GM18502 (cell line): ENCODE data around the gene ARHGAP5.

ENCODE experiments used
- ATAC-seq: cut with Tn5 transposase; IDR thresholded peaks from one replicate; pipeline ENCODE4 v1.9.1; 2021; ENCODE audit warnings: mild to moderate bottlenecking; ENCODE audit not compliant: unreplicated experiment, poor library complexity

The ARHGAP5 gene

DNA sequence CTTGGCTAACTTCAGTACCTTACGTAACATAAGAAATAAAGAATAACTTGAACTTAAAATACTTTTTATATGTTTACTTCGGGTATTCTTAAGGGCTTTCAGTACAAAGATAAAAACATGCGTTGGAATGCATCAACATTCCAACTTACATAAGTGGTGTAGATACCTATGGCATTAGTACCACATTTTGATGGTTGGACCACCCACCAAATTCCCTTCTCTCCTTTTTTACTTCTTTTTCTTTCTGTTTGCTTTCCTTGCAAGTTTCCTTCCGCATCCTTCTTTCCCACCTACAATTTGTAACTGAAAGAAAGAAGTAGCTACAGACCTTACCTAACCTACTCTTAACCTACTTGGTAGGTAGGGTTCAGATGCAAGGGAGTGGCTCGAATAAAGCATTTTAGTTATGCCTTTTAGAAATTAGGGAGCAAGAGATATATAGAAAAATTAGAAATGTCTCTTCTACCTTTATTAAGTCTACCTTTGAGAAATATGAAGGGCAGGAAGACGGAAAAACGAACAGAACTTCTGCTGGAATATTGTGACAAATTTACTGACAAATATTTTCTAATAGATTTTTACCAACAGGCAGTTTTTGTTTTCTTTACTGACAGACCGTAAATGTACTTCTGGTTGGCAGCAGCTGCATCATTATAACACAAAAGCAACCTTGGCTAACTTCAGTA lies 2.1 kb upstream of the ARHGAP5 start:
- no peak for ATAC-seq

DNA sequence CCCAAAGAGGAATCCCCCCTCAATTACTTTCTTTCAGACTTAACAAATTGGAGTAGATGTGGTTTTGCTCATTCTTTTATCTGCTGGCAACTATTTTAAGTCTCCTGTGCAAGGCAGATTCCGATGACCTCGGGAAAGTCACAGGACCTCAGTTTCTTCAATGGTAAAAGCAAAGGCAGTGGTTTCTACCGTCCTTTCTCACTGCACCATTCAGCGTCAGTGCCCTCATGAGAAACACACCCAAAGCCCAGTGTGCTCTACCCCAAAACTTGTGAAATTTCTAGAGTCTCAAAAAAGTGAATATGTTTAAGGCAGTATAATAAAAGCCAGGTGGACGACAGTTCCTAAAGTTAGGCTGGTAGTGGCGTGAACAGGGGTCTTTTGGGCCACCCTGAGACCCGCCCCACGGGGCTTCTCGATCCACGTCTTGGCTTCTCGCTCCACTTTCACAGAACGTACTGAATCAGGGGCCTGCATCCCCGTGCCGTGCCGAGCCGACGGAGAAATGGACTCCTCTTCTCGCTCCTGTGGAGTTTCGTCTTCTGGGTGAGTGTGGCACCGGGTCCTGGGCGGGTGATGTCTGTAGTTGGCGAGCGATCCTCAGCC lies 1.3 kb upstream of the ARHGAP5 start:
- no peak for ATAC-seq

DNA sequence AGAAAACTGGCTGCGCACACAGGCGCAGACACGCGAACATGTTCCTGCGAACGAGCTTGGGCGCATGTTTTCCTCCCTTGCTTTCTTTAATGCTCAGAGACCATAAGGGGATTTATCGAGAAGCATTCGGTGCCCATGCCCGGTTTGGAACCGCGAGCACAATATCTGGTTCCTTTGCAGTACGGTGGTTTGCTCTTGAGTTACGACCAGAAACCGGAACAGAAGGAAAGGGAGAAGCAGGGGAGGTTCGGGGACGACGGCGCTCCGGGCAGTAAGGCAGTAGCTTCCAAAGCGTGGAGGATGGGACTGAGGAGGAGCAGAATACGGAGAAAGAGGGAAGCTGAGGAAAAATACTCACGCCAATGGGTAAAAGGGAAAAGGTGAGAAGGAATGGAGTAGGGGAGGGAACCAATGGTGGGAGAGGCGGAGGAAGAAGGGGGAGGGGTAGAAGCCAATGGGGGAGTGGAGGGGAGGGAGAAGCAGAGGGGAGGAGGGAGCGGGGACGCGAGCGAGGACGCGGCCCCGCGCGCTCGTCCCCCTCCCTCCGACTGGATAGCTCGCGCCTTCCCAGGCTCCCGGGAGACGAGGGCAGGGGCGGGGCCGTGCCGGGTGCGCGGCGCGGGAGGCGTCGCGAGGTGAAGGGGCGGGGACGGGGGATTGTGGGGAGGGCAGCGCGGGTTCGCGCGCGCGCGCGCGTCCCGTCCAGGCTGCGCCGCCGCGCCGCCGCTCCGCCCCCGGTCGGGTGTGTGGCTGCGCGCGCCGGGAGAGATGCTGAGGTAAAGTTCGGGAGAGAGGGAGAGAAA lies 625 bp upstream of the ARHGAP5 start:
- peak; percentile 67 for ATAC-seq

DNA sequence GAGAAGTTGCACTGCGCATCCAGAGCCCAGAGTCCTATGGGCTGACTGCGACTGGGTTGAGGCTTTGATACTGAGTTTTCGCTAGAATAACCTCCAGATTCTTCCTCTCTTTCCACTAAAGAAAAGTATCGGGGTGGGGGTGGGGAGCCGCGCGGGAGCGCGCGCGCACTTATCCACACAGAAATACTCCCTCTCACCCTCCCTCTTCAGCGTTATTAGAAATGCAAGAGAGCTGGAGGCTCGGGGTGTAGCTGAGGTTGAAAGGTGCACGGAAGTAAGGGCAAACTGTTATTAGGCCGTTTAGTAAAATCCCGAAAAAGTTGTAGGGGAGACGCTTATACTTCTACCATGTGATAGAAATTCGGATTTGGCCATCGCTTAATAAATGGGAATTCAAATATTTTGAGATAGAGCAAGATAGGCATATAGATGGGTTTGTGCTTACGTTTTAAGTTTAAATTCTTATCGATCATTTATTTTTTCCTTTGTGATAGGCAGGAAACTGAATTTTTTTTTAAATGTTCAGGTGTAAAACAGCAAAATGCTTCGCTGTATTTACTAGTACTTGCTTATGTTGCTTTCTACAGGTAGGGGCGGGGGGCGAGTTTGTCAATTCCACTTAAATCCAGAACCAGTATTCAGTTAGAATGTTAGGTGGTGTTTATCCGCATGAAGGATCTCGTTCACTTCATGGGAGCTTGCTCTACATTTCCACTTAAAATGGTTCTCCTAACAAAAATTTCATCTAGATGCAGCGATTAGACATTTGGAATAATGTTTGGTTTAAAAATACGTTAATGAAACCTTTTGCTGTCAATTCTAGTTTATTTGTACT lies 1.1 kb downstream of the ARHGAP5 start:
- peak; percentile 5 for ATAC-seq

DNA sequence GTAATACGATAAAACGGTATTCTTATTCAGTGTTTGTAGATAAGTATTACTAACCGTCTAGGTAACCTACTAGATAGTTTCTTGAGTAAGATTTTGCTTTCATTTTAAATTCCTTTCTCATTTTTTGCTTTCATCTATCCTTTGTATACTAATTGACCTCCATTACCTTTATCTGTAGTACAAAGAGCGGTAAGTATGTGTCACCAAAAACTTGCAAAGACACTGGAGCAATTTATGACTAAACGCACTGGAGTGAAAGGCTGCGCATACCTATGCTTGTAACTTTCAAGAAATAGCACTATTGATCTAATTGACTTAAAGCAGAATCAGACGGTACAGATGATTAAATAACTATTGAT lies 1.7 kb downstream of the ARHGAP5 start:
- no peak for ATAC-seq

DNA sequence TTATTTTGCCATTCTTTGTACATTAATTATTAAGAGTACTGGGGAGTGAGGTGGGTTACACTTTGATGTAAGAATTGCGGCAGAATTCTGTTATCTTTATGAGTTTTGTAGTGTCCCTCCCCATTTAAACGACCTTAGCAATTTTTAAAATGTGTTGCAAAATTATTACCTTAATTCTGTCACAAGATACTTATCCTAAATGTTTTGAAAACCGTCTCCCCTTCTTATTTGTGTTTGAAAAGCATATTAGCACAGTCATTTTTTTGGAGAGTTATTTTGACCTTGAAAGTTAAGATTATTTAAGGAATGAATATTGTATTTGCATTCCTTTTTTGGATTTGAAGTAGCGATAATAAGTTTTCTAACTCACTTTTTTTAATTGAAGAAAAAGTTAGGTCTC lies 2.2 kb downstream of the ARHGAP5 start:
- no peak for ATAC-seq

DNA sequence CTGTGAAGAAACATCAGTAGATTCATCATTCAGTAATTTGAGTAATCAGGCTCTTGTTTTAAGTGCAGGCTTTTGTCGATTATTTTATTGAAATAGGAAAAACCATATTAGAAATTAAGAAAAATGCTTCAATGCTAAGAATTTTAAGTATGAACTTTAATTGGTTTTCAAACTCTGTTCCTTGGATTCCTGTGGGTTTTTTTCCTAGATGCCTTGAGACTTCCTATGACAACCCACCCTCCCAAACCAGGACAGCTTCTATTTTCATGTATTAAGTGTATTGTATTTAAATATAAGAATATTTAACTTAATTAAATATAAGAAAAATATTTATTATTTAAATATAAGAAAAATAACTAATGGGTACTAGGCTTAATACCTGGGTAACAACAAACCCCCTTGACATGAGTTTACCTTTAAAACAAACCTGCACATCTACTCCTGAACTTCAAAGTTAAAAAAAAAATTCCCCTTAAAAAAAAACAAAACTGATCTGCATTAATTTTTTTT lies 3.0 kb downstream of the ARHGAP5 start:
- no peak for ATAC-seq

DNA sequence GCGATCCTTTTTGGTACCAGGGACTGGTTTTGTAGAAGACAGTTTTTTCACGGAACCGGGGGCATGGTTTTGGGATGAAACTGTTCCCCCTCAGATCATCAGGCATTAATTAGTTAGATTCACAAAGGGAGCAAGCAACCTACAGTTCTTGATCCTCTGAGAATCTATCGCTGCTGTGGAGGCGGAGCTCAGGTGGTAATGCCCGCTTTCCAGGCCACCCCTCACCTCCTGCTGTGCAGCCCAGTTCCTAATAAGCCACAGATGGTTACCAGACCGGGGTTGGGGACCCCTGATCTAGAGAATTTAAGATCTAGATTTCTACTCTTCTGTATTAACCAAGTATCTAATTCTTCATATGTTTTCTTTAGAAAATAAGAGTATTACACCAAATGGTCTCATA lies 4.8 kb downstream of the ARHGAP5 start:
- no peak for ATAC-seq

DNA sequence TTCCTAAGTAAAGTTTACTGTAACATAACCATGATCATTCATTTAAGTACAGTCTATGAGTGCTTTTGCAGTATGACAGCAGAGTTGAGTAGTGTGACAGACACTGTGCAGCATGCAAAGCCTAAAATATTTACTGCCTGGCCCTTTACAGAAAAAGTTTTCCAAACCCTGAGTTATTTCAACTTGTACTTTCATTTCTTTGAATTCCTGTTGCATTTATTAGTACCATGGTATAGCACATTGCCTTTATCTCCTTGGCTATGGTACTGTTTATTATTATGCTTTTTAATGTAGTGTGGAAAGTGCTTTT lies 6.2 kb downstream of the ARHGAP5 start:
- no peak for ATAC-seq

DNA sequence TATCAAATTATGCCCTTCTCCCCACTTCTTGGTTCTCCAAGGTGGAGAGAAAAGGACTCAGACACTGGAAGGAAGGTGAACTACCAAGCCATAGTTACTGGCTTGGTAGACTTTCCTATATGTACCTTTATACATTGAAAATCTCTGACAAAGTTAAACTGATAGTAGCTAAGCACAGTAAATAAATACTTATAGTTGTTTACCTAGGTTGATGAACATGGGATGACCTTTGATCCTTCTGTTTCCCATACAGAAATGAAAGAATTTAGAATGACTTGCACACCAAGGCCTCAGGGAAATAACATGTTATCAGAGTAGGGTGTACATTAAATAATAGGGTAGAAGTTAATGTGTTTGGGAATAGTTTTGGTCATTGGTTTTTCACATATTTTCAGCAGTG lies 6.7 kb downstream of the ARHGAP5 start:
- no peak for ATAC-seq

DNA sequence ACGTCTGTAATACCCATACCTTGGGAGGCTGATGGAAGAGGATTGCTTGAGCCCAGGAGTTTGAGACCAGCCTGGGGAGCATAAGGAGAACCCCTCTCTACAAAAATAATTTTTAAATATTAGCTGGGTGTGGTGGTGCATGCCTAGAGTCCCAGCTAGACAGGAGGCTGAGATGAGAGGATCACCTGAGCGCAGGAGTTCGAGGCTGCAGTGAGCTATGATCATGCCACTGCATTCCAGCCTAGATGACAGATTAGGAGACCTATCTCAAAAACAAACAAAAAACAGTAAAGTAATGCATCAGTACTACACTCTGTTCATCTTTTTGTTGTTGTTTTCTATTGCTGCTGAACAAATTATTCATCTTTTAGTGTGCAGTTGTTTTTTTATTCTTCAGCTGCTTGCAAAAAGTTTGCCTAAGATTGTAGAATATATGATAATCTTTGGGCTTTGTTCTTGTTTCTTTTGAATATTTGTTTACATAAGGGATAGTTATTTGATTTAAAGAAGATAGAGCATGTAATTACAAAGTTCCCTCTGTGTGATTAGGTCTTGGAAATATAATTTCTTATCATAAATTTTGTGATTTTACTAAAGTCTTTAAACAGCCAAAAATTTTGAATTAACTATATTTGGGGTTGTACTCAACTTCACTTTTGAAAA lies 8.2 kb downstream of the ARHGAP5 start:
- ATAC-seq: no peak

DNA sequence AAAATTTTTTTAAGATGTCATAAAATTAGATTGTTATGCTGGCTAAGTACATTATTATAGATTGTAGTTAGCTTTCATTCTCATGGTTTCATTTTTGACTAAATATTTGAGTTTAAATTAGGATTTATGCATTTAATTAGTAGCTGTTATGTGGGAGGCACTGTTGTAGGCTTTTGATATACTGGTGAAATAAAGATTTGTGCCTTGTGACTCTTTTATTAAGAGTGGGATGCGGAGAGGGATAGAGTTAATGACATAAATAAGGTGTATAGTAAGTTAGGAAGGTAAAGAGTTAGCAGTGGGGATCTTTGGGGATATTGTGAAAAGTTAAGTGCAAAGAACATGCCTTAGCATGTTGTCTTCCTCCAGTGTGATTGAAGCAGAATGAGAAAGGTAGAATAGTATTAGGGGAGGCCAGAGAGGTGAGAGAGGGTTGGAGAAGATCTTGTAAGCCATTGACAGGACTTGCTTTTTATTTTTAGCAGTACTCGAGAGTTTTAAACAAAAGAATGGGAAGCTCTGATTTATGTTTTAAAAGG lies 8.8 kb downstream of the ARHGAP5 start:
- no peak for ATAC-seq

DNA sequence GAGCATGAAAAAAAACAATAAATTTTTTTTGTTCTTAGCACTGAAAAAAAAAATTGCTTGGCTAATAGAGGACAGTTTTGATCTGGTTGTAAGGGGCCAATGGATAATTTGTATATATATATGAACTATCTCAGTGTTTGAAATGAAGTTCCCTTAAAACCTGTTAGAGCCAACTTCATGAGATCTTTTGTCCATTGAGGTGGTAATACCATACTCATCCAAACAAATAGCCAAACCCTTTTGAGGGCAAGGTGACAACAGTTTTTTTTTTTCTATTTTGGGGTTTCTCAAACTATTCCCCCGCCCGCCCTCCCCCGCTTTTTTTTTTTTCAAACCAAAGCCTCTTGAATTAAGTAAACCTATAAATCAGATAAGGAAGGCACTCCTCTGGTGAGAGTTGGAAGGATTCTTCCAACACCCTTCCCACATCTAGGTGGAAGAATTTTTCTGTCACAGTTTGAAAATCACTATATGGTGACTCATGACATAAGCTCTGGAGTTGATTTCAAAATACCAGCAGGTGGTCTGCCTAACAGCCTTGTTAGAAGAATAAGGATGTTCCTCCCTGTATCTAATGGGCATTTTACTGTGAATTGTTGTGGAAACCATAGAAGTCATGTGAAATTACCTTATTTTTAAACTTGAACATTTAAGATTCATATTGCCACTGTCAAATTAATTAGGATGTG lies 10.2 kb downstream of the ARHGAP5 start:
- ATAC-seq: no peak

DNA sequence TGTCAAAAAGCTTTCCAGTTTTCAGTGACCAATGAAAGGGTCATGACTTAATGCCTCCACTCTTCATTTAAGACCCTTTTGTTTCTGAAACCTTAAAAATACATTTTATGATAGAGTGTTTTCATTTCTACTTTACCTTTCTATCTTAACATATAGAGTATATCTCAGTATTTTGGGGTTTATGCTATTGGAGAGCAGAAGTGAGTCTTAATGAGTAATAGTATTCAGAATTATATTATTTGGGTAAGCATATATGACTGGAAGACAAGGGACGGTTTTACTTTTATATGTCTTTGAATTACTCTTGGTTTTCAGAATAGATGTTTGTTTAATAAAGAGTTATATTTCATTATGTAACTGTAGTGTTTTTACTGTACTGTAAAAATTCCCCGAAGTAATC lies 10.8 kb downstream of the ARHGAP5 start:
- no peak for ATAC-seq

DNA sequence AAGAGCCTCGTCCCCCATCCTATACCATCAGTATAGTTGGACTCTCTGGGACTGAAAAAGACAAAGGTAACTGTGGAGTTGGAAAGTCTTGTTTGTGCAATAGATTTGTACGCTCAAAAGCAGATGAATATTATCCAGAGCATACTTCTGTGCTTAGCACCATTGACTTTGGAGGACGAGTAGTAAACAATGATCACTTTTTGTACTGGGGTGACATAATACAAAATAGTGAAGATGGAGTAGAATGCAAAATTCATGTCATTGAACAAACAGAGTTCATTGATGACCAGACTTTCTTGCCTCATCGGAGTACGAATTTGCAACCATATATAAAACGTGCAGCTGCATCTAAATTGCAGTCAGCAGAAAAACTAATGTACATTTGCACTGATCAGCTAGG lies 13.6 kb downstream of the ARHGAP5 start:
- ATAC-seq: no peak

DNA sequence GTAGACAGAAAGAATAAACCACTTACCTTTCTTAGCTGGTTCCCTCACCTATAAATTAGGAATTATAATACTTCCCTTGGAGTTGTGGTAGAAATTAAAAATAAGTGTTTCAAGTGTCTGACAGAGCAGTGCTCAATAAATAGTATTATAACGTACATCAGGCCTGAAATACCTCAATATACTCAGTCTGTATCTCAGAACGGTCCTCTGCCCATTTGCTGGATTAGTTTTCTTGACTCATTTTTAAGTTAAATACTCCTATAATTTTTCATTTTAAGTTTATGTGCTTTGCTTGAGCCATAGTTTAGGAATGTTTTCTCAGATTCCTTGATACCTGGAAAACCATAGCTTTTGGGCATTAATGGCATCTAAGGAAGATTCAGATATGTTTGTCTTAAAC lies 22.4 kb downstream of the ARHGAP5 start:
- ATAC-seq: no peak

DNA sequence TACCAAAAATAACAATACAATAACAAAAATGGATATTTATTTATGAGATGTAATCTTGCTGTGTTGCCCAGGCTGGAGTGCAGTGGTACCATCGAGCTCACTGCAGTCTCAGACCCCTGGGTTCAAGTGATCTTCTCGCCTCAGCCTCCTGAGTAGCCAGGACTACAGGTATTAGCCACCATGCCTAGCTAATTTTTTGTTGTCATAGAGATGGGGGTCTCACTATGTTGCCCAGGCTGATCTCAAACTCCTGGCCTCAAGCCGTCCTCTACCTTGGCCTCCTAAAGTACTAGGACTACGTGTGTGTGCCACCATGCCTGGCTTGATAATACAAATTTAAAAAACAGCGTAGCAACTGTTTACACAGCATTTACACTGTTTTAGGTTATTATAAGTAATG lies 23.1 kb downstream of the ARHGAP5 start:
- ATAC-seq: no peak

DNA sequence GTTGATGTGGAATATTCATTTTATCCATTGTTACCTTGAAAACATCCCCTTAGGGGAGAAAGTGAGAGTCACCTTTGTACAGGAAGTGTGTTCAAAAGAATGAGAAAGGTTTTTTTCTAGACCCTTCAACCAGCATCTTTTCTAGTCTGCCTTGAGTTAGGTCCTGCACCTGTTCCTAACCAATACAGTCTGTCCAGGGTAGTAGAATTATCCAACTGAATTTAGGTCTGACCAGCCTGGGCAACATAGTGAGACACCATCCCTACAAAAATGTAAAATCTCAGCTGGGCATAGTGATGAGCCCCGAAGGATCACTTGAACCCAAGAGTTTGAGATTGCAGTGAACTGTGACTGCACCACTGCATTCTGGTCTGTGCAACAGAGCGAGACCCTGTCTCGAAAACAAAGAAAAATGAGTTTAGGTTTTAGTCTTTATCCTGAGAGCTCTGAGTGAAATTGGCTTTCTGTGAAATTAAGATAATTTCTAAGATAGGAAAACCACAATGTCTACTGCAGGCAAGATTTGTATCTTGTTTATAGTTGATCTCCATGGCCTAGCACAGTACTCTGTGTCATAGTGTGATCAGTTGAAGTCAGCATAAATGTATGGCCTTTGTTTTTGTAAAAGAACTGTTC lies 25.2 kb downstream of the ARHGAP5 start:
- ATAC-seq: peak; percentile 90

DNA sequence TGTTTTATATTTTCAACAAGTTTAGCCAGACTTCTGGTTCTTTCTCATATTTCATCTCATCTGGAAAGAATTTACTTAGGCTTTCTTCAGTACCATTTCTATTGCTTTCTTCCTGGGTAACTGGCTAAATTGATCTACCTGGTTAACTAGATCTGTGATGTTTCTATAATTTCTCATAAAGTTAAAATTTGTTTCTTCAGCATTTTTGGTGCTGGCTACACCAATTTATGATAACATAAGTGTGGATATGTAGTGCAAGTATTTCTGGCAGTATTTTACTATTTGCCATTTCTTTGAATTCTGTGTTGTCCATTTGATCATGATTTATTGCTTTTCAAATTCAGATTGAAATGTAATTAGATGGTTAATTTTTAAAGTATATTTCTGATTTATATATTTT lies 25.9 kb downstream of the ARHGAP5 start:
- no peak for ATAC-seq
